HL-60 (cell line): Measurements from ENCODE around the gene SLC44A5.

Experiments
- DNase-seq, 2 experiments: peaks; one replicate each; pipeline ENCODE4 v3.0.0-alpha.2; 2010 to 2020; ENCODE audit warnings: low read depth in 1 of 2, low spot score in 1 of 2
- H3K27ac ChIP-seq: fragments of 250-450 bp; sonication (Bioruptor Pico); replicated peaks from 2 replicates; pipeline ENCODE4 v1.5.1; 2020; ENCODE audit warnings: mild to moderate bottlenecking, moderate library complexity
- H3K27me3 ChIP-seq: fragments of 250-450 bp; sonication (Bioruptor Pico); 2 replicates; pipeline ENCODE4 v1.5.1; 2021; ENCODE audit warnings: mild to moderate bottlenecking, moderate library complexity; ENCODE audit not compliant: insufficient read depth, poor library complexity, severe bottlenecking
- H3K4me3 ChIP-seq: replicated peaks from 2 replicates; pipeline ENCODE4 v1.5.1; 2011; ENCODE audit warnings: mild to moderate bottlenecking, control low read depth, low read length; ENCODE audit not compliant: insufficient read depth
- CTCF ChIP-seq: IDR thresholded peaks from one replicate; pipeline ENCODE4 v1.5.1; 2011; ENCODE audit warnings: low read length, control low read depth, inconsistent platforms; ENCODE audit not compliant: insufficient read depth
- GABPA ChIP-seq: IDR thresholded peaks from 2 replicates; pipeline ENCODE4 v1.6.1; 2012; ENCODE audit warnings: low read depth
- POLR2AphosphoS5 ChIP-seq: IDR thresholded peaks from 2 replicates; pipeline ENCODE4 v1.6.1; 2012; ENCODE audit warnings: low read depth
- REST ChIP-seq: IDR thresholded peaks from 2 replicates; pipeline ENCODE4 v1.6.1; 2012; ENCODE audit warnings: low read depth; ENCODE audit not compliant: insufficient replicate concordance
- SPI1 ChIP-seq: IDR thresholded peaks from 2 replicates; pipeline ENCODE4 v1.6.1; 2012; ENCODE audit warnings: low read depth, mild to moderate bottlenecking, borderline replicate concordance

The SLC44A5 gene

GRCh38 chr1:75292013-75292412 lies 318.9 kb downstream of the SLC44A5 start:
- H3K4me3 ChIP-seq = no peak overlapping the region
- no peak for DNase-seq
- TF ChIP-seq CTCF = no peak
- no peak for TF ChIP-seq SPI1
- TF ChIP-seq GABPA = no peak
- no peak for TF ChIP-seq POLR2AphosphoS5
- TF ChIP-seq REST = no peak

GRCh38 chr1:75276385-75276784 lies 334.5 kb downstream of the SLC44A5 start:
- no peak overlapping the region for H3K27ac ChIP-seq
- no peak for DNase-seq

More at GRCh38 chr1:75292013-75292412, 318.9 kb downstream of the SLC44A5 start:
- no peak overlapping the region for H3K27ac ChIP-seq
- no peaks in the 10 kb centered on the region for H3K27me3 ChIP-seq

GRCh38 chr1:75275631-75276030 lies 335.3 kb downstream of the SLC44A5 start:
- Histone ChIP-seq H3K27ac (no peak overlapping the region), H3K4me3 (no peak overlapping the region), H3K27me3 (no peaks in the 10 kb centered on the region)
- DNase-seq = no peak
- TF ChIP-seq REST (no peak), CTCF (no peak), POLR2AphosphoS5 (no peak), GABPA (no peak), SPI1 (no peak)

More at GRCh38 chr1:75276385-75276784, 334.5 kb downstream of the SLC44A5 start:
- TF ChIP-seq CTCF (no peak), GABPA (no peak), SPI1 (no peak), REST (no peak), POLR2AphosphoS5 (no peak)
- Histone ChIP-seq H3K4me3 (no peak overlapping the region), H3K27me3 (no peaks in the 10 kb centered on the region)
